ENCODE measurements around the gene IL16. TPM values are rescaled to one million over a fixed set of nuclear protein-coding genes. Genes with fewer than 3 reads are reported as not detected.

Gene IL16
- total RNA-seq, 1 experiment from 2014 or later: not detected

DNA sequence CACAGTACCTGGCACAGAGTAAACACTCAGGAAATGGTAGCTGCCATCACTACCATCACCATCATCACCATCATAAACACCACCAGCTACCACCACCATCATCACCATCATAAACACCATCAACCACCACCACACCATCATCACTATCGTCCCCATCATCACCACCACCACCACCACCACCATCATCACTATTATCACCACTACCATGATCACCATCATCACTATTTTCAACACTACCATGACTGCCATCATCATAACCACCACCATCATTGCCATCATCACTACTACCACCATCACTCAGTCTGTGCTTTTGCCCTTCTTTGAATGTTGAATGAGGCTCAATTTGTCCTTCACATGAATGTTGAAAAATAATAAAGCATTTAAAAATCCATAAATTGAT, 21.2 kb upstream of the IL16 start:
- TF ChIP-seq, protein P1, sequence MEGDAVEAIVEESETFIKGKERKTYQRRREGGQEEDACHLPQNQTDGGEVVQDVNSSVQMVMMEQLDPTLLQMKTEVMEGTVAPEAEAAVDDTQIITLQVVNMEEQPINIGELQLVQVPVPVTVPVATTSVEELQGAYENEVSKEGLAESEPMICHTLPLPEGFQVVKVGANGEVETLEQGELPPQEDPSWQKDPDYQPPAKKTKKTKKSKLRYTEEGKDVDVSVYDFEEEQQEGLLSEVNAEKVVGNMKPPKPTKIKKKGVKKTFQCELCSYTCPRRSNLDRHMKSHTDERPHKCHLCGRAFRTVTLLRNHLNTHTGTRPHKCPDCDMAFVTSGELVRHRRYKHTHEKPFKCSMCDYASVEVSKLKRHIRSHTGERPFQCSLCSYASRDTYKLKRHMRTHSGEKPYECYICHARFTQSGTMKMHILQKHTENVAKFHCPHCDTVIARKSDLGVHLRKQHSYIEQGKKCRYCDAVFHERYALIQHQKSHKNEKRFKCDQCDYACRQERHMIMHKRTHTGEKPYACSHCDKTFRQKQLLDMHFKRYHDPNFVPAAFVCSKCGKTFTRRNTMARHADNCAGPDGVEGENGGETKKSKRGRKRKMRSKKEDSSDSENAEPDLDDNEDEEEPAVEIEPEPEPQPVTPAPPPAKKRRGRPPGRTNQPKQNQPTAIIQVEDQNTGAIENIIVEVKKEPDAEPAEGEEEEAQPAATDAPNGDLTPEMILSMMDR (IDR thresholded peaks at IDR 0.05; ENCODE audit: unreplicated experiment): no peak
- no peak for DNase-seq
- BruUV-seq (replicated peaks): no TSS peak
- Mint-ChIP-seq H3K27me3 (ENCODE audit: unreplicated experiment) (peaks cover 17% of the 10 kb centered on the region), H3K9me3 (ENCODE audit: low read depth, unreplicated experiment) (no peaks in the 10 kb centered on the region), H3K4me1 (ENCODE audit: low read depth, unreplicated experiment) (no peaks in the 10 kb centered on the region), H3K4me3 (ENCODE audit: low read depth, unreplicated experiment) (no peak overlapping the region), H3K36me3 (ENCODE audit: insufficient read depth, unreplicated experiment) (no peaks in the 10 kb centered on the region), H3K27ac (ENCODE audit: unreplicated experiment) (no peak overlapping the region)
- intact Hi-C loops (cut with micrococcal nuclease; ENCODE audit: unreplicated experiment): no loop called here
- CTCF ChIA-PET: no interaction called here

DNA sequence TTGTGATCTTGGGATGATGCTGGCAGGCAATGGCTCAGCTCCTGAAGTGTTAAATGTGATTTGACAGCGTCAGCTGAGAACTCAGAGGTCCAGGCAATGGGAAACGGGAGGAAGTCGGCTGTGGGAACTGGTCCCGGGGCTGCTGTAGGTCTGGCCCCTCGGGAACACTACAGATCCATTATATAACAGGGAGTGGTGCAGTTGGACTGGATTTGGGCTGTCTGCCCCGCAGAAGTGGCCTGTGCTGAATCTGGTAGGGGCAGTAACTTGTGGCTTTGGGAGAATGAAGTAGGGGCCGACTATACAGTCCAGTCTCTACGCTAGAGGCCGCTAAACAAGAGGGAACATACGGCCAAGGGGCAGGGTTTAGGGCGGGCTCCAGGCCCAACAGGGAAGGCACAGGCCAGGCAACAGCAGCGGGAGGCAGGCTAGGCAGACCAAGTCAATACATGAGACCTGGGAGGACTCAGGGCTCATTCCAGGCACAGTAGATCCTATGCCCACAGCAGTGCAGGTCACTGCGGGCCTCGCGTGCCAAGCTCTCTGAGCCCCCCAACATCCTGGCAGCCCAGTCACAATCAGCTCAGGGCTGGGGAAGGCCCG, 20.3 kb upstream of the IL16 start:
- TF ChIP-seq, protein P1 (IDR thresholded peaks at IDR 0.05; ENCODE audit: unreplicated experiment): no peak
- Mint-ChIP-seq H3K27ac (ENCODE audit: unreplicated experiment) (no peak overlapping the region), H3K36me3 (ENCODE audit: insufficient read depth, unreplicated experiment) (no peaks in the 10 kb centered on the region), H3K9me3 (ENCODE audit: low read depth, unreplicated experiment) (no peaks in the 10 kb centered on the region), H3K4me3 (ENCODE audit: low read depth, unreplicated experiment) (no peak overlapping the region), H3K27me3 (ENCODE audit: unreplicated experiment) (peaks cover 25% of the 10 kb centered on the region), H3K4me1 (ENCODE audit: low read depth, unreplicated experiment) (no peaks in the 10 kb centered on the region)
- CTCF ChIA-PET: no interaction called here
- no TSS peak for BruUV-seq (replicated peaks)
- no peak for DNase-seq
- intact Hi-C loops (cut with micrococcal nuclease; ENCODE audit: unreplicated experiment): no loop called here

DNA sequence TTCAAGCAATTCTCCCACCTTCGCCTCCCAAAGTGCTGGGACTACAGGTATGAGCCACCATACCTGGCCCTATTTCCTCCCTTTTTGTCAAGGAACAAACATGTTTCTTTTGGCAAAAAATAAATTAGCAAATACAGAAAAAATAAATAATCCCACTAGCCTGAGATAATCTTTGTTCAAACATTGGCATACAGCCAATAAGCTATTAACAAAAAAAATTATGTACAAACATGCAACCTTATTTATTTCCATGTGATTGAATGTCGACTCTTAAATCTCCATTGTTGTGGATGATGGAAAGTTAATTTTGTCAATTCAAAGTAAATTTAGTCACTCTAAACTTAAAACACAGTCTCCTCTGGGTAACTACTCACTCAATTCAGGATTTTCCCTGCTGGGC, 18.3 kb upstream of the IL16 start:
- Mint-ChIP-seq H3K27ac (ENCODE audit: unreplicated experiment) (no peak overlapping the region), H3K27me3 (ENCODE audit: unreplicated experiment) (peaks cover 44% of the 10 kb centered on the region), H3K4me3 (ENCODE audit: low read depth, unreplicated experiment) (no peak overlapping the region), H3K36me3 (ENCODE audit: insufficient read depth, unreplicated experiment) (no peaks in the 10 kb centered on the region), H3K4me1 (ENCODE audit: low read depth, unreplicated experiment) (no peaks in the 10 kb centered on the region), H3K9me3 (ENCODE audit: low read depth, unreplicated experiment) (no peaks in the 10 kb centered on the region)
- DNase-seq: no peak
- CTCF ChIA-PET: interaction anchor here (1.3 kb wide), 1 partner anchor 88 kb away, joined by 3 read pairs; no protein-coding TSS in a partner anchor
- TF ChIP-seq, protein P1 (IDR thresholded peaks at IDR 0.05; ENCODE audit: unreplicated experiment): no peak
- intact Hi-C loops (cut with micrococcal nuclease; ENCODE audit: unreplicated experiment): no loop called here
- no TSS peak for BruUV-seq (replicated peaks)

DNA sequence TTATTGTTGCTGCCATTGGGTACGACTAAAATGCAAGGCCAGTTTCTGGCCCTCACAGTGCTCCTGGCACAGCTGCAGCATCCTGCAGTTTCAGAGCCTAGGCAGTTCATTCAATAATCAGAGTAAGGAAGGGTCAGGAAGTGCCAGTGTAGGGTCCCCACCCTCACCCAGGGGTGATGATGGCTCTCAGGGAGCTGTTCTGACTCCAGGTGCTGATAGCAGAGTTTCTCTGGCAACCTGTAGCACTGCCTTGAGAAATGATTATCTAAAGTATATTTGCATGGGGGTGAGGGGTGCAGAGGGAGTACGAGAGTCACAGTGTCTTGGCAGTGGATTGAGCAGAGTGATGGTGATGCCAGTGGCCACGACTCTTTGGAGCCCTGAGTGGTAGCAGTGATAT, 15.5 kb upstream of the IL16 start:
- intact Hi-C loops (cut with micrococcal nuclease; ENCODE audit: unreplicated experiment): no loop called here
- no TSS peak for BruUV-seq (replicated peaks)
- CTCF ChIA-PET: interaction anchor here (0.7 kb wide), 1 partner anchor 72 kb away, joined by 5 read pairs; no protein-coding TSS in a partner anchor
- Mint-ChIP-seq H3K4me3 (ENCODE audit: low read depth, unreplicated experiment) (no peak overlapping the region), H3K4me1 (ENCODE audit: low read depth, unreplicated experiment) (no peaks in the 10 kb centered on the region), H3K9me3 (ENCODE audit: low read depth, unreplicated experiment) (no peaks in the 10 kb centered on the region), H3K27me3 (ENCODE audit: unreplicated experiment) (peaks cover 66% of the 10 kb centered on the region), H3K36me3 (ENCODE audit: insufficient read depth, unreplicated experiment) (no peaks in the 10 kb centered on the region), H3K27ac (ENCODE audit: unreplicated experiment) (no peak overlapping the region)
- DNase-seq: no peak
- TF ChIP-seq, protein P1 (IDR thresholded peaks at IDR 0.05; ENCODE audit: unreplicated experiment): no peak
